ENCODE results near the gene NECTIN3. TPM values are rescaled to one million over a fixed set of nuclear protein-coding genes. Genes with fewer than 3 reads are reported as not detected.

The NECTIN3 gene
- total and polyA plus RNA-seq, 2 of the 4 experiments (the other 2 are of a cell fraction) = 34.7 to 155 TPM

DNA sequence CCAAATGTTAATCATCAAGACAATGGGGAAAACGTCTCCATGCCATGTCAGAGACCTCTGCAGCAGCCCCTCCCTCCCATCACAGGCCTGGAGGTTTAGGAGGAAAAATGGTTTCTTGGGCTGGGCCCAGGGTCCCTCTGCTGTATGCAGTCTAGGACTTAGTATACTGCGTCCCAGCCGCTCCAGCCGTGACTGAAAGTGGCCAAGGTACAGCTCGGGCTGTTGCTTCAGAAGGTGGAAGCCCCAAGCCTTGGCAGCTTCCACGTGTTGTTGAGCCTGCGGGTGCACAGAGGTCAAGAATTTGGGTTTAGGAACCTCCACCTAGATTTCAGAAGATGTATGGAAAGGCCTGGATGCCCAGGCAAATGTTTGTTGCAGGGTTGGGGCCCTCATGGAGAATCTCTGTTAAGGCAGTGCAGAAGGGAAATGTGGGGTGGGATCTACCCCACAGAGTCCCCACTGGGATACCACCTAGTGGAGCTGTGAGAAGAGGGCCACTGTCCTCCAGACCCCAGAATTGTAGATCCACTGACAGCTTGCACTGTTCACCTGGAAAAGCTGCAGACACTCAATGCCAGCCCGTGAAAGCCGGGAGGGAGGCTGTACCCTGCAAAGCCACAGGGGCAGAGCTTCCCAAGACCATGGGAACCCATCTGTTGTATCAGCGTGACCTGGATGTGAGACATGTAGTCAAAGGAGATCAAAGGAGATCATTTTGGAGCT, 25.0 kb downstream of the NECTIN3 start (continued):
- TF ChIP-seq, protein P1, sequence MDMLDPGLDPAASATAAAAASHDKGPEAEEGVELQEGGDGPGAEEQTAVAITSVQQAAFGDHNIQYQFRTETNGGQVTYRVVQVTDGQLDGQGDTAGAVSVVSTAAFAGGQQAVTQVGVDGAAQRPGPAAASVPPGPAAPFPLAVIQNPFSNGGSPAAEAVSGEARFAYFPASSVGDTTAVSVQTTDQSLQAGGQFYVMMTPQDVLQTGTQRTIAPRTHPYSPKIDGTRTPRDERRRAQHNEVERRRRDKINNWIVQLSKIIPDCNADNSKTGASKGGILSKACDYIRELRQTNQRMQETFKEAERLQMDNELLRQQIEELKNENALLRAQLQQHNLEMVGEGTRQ (IDR thresholded peaks at IDR 0.05; ENCODE audit: low read depth, low read length) = no peak

DNA sequence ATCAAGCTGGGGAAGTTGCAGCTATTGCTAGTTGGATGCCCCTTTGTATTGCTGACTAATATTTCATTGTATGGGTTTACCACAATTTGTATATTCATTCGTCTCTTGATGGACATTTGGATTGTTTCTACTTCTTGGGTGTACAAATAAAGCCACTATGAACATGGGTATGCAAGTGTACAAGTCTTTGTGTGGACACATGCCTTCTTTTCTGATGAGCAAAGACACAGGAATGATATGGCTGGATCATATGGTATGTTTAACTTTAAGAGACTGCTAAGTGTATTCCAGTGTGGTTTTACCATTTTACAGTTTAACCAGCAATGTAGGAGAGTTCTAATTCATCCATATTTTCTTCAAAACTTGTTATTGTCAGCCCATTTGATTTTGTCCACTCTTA, 32.2 kb downstream of the NECTIN3 start:
- Histone ChIP-seq H3K79me1 (ENCODE audit: low read depth in 1 of 2, low read length in 2 of 2) (peaks cover 0 to 32% of the 10 kb centered on the region in 2 experiments; a peak in 2 of 4 replicates), H4K91ac (ENCODE audit: insufficient read depth, low read depth, low read length) (no peak overlapping the region), H3K27ac (ENCODE audit: insufficient read depth, low read length) (no peak overlapping the region), H3K18ac (ENCODE audit: low read depth, low read length) (no peak overlapping the region), H3K23ac (ENCODE audit: low read depth, low read length) (no peak overlapping the region), H2BK120ac (ENCODE audit: low read depth, low read length) (no peak overlapping the region), H3K9ac (ENCODE audit: low read depth, low read length) (no peak overlapping the region), H3K4me3 (ENCODE audit: insufficient read depth, low read depth, low read length) (no peak overlapping the region), H2BK20ac (ENCODE audit: low read depth, low read length) (no peak overlapping the region), H2BK15ac (ENCODE audit: low read depth, low read length) (no peak overlapping the region), H2BK5ac (ENCODE audit: low read depth, low read length, poor library complexity, severe bottlenecking) (peak overlapping the region; percentile 85), H3K4me2 (ENCODE audit: low read depth, low read length) (no peak overlapping the region; the same call in 1 of the 2 replicates), H3K36me3 (ENCODE audit: control insufficient read depth, insufficient read depth, low read length) (0 out of 2 replicates have a peak, but pooled peaks cover 1% of the 10 kb centered on the region), H2AFZ (replicated peaks; ENCODE audit: low read length, poor library complexity) (no peak overlapping the region), H4K20me1 (ENCODE audit: insufficient read depth, low read length) (peaks cover 88% of the 10 kb centered on the region), H3K56ac (ENCODE audit: extremely low read depth, insufficient read depth, low read length) (no peak overlapping the region), H3K14ac (replicated peaks; ENCODE audit: low read depth, low read length) (no peak overlapping the region), H2AK9ac (replicated peaks; ENCODE audit: low read depth, low read length, poor library complexity) (no peak overlapping the region), H3K9me1 (ENCODE audit: insufficient read depth, low read length) (peaks cover 11% of the 10 kb centered on the region), H4K5ac (ENCODE audit: low read depth, low read length) (no peak overlapping the region), H4K8ac (ENCODE audit: low read depth in 2 of 2, low read length in 2 of 2) (no peak overlapping the region), H2AK5ac (ENCODE audit: low read depth, low read length) (no peak overlapping the region), H3K27me3 (ENCODE audit: control insufficient read depth, insufficient read depth, low read length) (no peaks in the 10 kb centered on the region), H3K9me3 (ENCODE audit: control insufficient read depth, insufficient read depth, low read length) (no peaks in the 10 kb centered on the region; the same call in 1 of the 2 replicates), H3K4me1 (ENCODE audit: control insufficient read depth, insufficient read depth, low read length) (peaks cover 7% of the 10 kb centered on the region), H3K4ac (ENCODE audit: low read depth, low read length) (no peak overlapping the region)
- BruUV-seq (replicated peaks) = no TSS peak
- WGBS, 2 experiments (ENCODE audit: extremely low coverage in 2 of 2, insufficient read length in 1 of 2) = 20% methylated on average over 1 of the region's 1 CpG; no CpG with 5 or more reads in 1 of the 2 experiments
- in situ Hi-C loops (cut with MboI; ENCODE audit: low sequenced_read_pairs) (no loop called here), intact Hi-C loops (cut with micrococcal nuclease) (no loop called here), dilution Hi-C loops (cut with HindIII; ENCODE audit: low sequenced_read_pairs, unreplicated experiment) (no loop called here)
- ATAC-seq (ENCODE audit: low read depth) (peak; percentile 72), DNase-seq (peak; percentile 71)
- ChIA-PET CTCF (no interaction called here), POLR2A (ENCODE audit: unreplicated experiment) (no interaction called here)
- TF ChIP-seq NFE2L2 (IDR thresholded peaks at IDR 0.05; ENCODE audit: low read depth, low read length) (no peak), BHLHE40 (IDR thresholded peaks at IDR 0.05; ENCODE audit: low read depth, low read length) (no peak), SMC3 (IDR thresholded peaks at IDR 0.05; ENCODE audit: low read depth, low read length) (no peak), CEBPB (IDR thresholded peaks at IDR 0.05; ENCODE audit: low read depth, low read length) (no peak), MAZ (IDR thresholded peaks at IDR 0.05; ENCODE audit: borderline replicate concordance, low read depth, low read length) (no peak), RAD21 (IDR thresholded peaks at IDR 0.05; ENCODE audit: low read length) (no peak)
- TF ChIP-seq, protein P1 (IDR thresholded peaks at IDR 0.05; ENCODE audit: low read depth, low read length) = no peak
- TF ChIP-seq, protein P2, sequence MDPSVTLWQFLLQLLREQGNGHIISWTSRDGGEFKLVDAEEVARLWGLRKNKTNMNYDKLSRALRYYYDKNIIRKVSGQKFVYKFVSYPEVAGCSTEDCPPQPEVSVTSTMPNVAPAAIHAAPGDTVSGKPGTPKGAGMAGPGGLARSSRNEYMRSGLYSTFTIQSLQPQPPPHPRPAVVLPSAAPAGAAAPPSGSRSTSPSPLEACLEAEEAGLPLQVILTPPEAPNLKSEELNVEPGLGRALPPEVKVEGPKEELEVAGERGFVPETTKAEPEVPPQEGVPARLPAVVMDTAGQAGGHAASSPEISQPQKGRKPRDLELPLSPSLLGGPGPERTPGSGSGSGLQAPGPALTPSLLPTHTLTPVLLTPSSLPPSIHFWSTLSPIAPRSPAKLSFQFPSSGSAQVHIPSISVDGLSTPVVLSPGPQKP (IDR thresholded peaks at IDR 0.05; ENCODE audit: borderline replicate concordance, low read depth, low read length) = no peak

Measured in IMR-90 (cell line).